Measurements from ENCODE around the gene CABLES1.
"Not testable (repeated sequence)": the region's sequence is repeated elsewhere in the genome, so short reads cannot be mapped to it uniquely, and the experiment has no call there.

Gene CABLES1

DNA sequence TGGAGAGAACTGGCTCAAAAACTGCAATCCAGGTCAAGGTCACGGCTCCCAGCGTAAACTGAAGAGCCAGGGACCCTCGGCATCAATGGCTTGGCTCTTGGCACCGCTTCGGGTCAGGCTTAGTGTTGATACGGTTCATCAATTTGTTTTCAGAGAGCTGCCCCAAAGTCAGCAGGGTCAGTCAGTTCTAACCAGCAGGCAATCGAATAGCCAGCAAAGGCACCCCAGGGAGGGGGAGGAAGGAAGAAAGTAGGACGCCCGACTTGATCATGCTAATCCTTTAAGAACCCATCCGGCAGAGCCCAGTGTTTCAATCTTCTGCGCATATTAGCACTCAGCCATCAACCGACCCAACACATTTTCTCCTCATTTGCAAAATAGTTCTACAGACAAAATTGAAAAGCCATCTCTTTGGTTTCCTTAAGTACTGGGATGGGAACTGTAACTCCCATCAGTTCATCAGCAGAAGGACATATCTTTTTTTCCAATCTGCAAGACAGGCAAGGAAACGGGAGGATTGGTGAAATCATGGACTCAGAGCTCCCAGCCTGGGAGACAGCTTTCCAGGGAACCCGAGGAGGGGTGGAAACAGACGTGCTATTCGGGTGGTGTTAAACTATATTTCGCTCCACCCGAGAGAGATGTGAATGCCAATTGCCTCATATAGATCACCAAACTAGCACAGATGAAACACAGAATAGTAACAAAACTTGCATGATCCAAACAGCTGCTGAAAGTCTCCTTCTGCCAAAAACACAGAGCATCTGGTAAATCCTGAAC lies 40.7 kb upstream of the CABLES1 start:
- no peak for TF ChIP-seq CTCF (conservative IDR thresholded peaks at IDR 0.05; ENCODE audit: low read depth, low read length)
- no peak for DNase-seq (ENCODE audit: low read depth)
- H3K4me3 ChIP-seq (ENCODE audit: low read depth, low read length) = no peak overlapping the region

DNA sequence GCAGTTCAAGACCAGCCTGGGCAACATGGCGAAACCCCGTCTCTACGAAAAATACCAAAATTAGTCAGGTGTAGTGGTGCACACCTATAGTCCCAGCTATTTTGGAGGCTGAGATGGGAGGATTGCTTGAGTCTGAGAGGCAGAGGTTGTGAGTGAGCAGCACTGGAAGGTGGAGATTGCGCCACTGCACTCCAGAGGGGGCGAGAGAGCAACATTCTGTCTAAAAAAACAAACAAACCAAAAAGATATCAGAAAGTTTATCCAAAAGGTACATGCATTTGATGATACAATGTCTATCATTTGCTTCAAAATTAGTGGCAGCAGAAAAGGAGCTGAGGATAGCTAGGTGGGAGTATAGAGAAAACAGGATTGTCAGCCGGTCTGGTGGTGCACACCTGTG lies 39.8 kb upstream of the CABLES1 start:
- TF ChIP-seq CTCF (conservative IDR thresholded peaks at IDR 0.05; ENCODE audit: low read depth, low read length) = peak; percentile 19
- H3K4me3 ChIP-seq (ENCODE audit: low read depth, low read length) = no peak overlapping the region
- DNase-seq (ENCODE audit: low read depth) = no peak

GRCh38 chr18:23097016-23097415 lies 38.3 kb upstream of the CABLES1 start:
- DNase-seq (ENCODE audit: low read depth); H3K4me3 ChIP-seq (ENCODE audit: low read depth, low read length): not testable (repeated sequence)

- no peak overlapping the region for H3K4me3 ChIP-seq (ENCODE audit: low read depth, low read length)
- no peak for DNase-seq (ENCODE audit: low read depth)
- TF ChIP-seq CTCF (conservative IDR thresholded peaks at IDR 0.05; ENCODE audit: low read depth, low read length) = no peak
Measured at GRCh38 chr18:23099621-23100020, 35.7 kb upstream of the CABLES1 start.

GRCh38 chr18:23101861-23102432 lies 33.3 kb upstream of the CABLES1 start:
- no peak for TF ChIP-seq CTCF (conservative IDR thresholded peaks at IDR 0.05; ENCODE audit: low read depth, low read length)
- DNase-seq (ENCODE audit: low read depth) = no peak
- H3K4me3 ChIP-seq (ENCODE audit: low read depth, low read length) = no peak overlapping the region

DNA sequence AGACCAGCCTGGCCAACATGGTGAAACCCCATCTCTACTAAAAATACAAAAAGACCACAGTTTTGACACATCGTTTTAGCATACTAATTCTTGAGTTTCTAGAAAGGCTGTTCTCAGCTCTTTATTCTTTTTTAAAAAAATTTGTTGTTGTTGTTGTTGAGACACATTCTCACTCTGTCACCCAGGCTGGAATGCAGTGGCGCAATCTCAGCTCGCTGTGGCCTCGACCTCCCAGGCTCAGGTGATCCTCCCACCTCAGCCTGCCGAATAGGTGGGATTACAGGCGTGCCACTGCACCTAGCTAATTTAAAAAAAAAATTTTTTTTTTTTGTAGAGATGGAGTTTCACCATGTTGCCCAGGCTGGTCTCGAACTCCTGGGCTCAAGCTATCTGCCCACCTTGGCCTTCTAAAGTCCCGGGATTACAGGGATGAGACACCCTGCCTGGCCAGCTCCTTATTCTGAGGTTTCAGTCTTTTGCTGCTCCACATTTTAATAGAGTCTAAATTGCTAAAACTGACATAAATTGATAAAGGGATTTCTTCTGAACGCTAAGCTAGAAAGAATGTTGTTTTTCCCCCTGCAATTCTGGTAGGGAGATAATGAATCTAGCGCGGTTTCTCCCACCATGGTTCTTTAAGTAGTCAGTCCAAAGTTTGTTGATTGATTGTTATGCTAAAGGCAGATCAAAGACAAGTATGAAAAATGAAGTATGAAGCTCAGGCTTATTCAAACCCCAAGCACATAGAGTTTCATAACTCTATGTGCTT lies 32.6 kb upstream of the CABLES1 start:
- no peak for TF ChIP-seq CTCF (conservative IDR thresholded peaks at IDR 0.05; ENCODE audit: low read depth, low read length)
- no peak overlapping the region for H3K4me3 ChIP-seq (ENCODE audit: low read depth, low read length)
- no peak for DNase-seq (ENCODE audit: low read depth)

DNA sequence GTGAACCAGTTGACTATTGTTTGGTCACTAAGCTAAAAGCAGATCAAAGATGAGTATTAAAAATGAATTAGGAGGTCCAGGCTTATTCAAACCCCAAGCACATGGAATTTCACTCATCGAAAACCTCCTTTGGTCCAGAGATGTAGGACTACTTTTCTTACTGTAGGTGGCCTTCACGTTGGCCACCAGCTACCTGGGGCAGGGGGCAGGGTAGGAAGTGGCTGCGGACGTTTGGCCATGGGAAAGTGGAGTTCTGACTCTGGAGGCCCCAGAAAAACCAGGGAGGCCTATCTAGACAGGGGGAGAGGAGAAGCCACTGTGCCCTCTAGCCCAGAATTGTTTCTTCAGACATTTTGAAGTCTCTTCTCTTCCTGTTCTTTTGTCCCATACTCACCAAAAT lies 31.8 kb upstream of the CABLES1 start:
- no peak for TF ChIP-seq CTCF (conservative IDR thresholded peaks at IDR 0.05; ENCODE audit: low read depth, low read length)
- H3K4me3 ChIP-seq (ENCODE audit: low read depth, low read length) = no peak overlapping the region
- no peak for DNase-seq (ENCODE audit: low read depth)
